Neural progenitor cell (in vitro differentiated cells): ENCODE data around the gene RMRP. TPM values are rescaled to one million over a fixed set of nuclear protein-coding genes. Genes with fewer than 3 reads are reported as not detected.

Experiments
- DNase-seq: peaks from one replicate; pipeline ENCODE4 v3.0.0-alpha.2; 2016; ENCODE audit warnings: low spot score
- H2AFZ ChIP-seq: fragments of 200-600 bp; sonication (generic); replicated peaks from 2 replicates; pipeline ENCODE4 v1.6.1; 2016; ENCODE audit warnings: antibody characterized with exemption
- H3F3A ChIP-seq: fragments of 200-600 bp; sonication (generic); 2 replicates; pipeline ENCODE4 v1.6.1; 2016; ENCODE audit warnings: antibody characterized with exemption, low read depth
- H3K27ac ChIP-seq: fragments of 200-600 bp; sonication (generic); 2 replicates; pipeline ENCODE4 v1.5.1; 2016; ENCODE audit warnings: mild to moderate bottlenecking
- H3K27me3 ChIP-seq: fragments of 200-600 bp; sonication (generic); 2 replicates; pipeline ENCODE4 v1.6.1; 2016; ENCODE audit warnings: mild to moderate bottlenecking, moderate library complexity
- H3K36me3 ChIP-seq: fragments of 200-600 bp; sonication (generic); 2 replicates; pipeline ENCODE4 v1.5.1; 2016
- H3K4me1 ChIP-seq: fragments of 200-600 bp; sonication (generic); 2 replicates; pipeline ENCODE4 v1.6.1; 2016; ENCODE audit warnings: mixed run types
- H3K4me2 ChIP-seq: fragments of 200-600 bp; sonication (generic); 2 replicates; pipeline ENCODE4 v1.6.1; 2016
- H3K4me3 ChIP-seq: fragments of 200-600 bp; sonication (generic); 2 replicates; pipeline ENCODE4 v1.5.1; 2016
- H3K79me2 ChIP-seq: fragments of 200-600 bp; sonication (generic); 2 replicates; pipeline ENCODE4 v1.6.1; 2016; ENCODE audit warnings: low read depth
- H3K9ac ChIP-seq: fragments of 200-600 bp; sonication (generic); 2 replicates; pipeline ENCODE4 v1.6.1; 2016
- H3K9me3 ChIP-seq: fragments of 200-600 bp; sonication (generic); 2 replicates; pipeline ENCODE4 v1.5.1; 2016; ENCODE audit warnings: low read depth
- H4K20me1 ChIP-seq: fragments of 200-600 bp; sonication (generic); 2 replicates; pipeline ENCODE4 v1.6.1; 2016; ENCODE audit warnings: low read depth
- H3K27ac Mint-ChIP-seq: 3 replicates; pipeline ENCODE4 v1.8.0; 2021; ENCODE audit warnings: mixed read lengths
- H3K27me3 Mint-ChIP-seq: 2 replicates; pipeline ENCODE4 v1.8.0; 2022; ENCODE audit warnings: low read depth, mild to moderate bottlenecking, inconsistent platforms, moderate library complexity, mixed read lengths; ENCODE audit not compliant: insufficient read depth
- H3K36me3 Mint-ChIP-seq: 3 replicates; pipeline ENCODE4 v1.8.0; 2021; ENCODE audit warnings: mixed read lengths
- H3K4me1 Mint-ChIP-seq: 3 replicates; pipeline ENCODE4 v1.8.0; 2021; ENCODE audit warnings: mixed read lengths
- H3K4me3 Mint-ChIP-seq: 3 replicates; pipeline ENCODE4 v1.8.0; 2021; ENCODE audit warnings: mild to moderate bottlenecking, moderate library complexity, mixed read lengths
- H3K9me3 Mint-ChIP-seq: 3 replicates; pipeline ENCODE4 v1.8.0; 2020; ENCODE audit warnings: mixed read lengths
- CTCF ChIP-seq: fragments of 200-600 bp; sonication (generic); IDR thresholded peaks from 2 replicates; pipeline ENCODE4 v1.5.1; 2017; ENCODE audit warnings: antibody characterized with exemption, mild to moderate bottlenecking
- EZH2 ChIP-seq: fragments of 200-600 bp; sonication (generic); IDR thresholded peaks from 2 replicates; pipeline ENCODE4 v1.6.1; 2017; ENCODE audit warnings: antibody characterized with exemption, mild to moderate bottlenecking, moderate library complexity
- EZH2phosphoT487 ChIP-seq: fragments of 200-600 bp; sonication (generic); IDR thresholded peaks from 2 replicates; pipeline ENCODE4 v1.6.1; 2017; ENCODE audit warnings: antibody characterized with exemption
- total RNA-seq: library from RNA; depleted of rRNA; stranded (reverse); fragments of >200 nt; gene quantifications from 2 replicates; pipeline ENCODE4 v1.2.3, GENCODE V29; 2015; ENCODE audit warnings: low replicate concordance

RMRP gene
- total RNA-seq, 1 donor from 2014 or later: 2,709 TPM

- H3K27me3 Mint-ChIP-seq: peaks cover 16% of the 10 kb centered on the region
Observed at GRCh38 chr9:35656348-35656747, 1.5 kb downstream of the RMRP start.

GRCh38 chr9:35653611-35654010 lies 4.2 kb downstream of the RMRP start:
- Histone ChIP-seq H3F3A (peaks cover 19% of the 10 kb centered on the region), H3K27ac (no peak overlapping the region), H2AFZ (no peak overlapping the region), H3K9ac (no peak overlapping the region), H3K9me3 (no peaks in the 10 kb centered on the region), H4K20me1 (no peaks in the 10 kb centered on the region), H3K4me1 (peaks cover 9% of the 10 kb centered on the region), H3K36me3 (no peaks in the 10 kb centered on the region), H3K27me3 (peaks cover 15% of the 10 kb centered on the region), H3K4me2 (no peak overlapping the region), H3K79me2 (no peaks in the 10 kb centered on the region), H3K4me3 (no peak overlapping the region)
- Mint-ChIP-seq H3K4me3 (no peak overlapping the region), H3K27me3 (peaks cover 19% of the 10 kb centered on the region), H3K36me3 (peaks cover 2% of the 10 kb centered on the region), H3K4me1 (peaks cover 19% of the 10 kb centered on the region), H3K27ac (no peak overlapping the region), H3K9me3 (peaks cover 3% of the 10 kb centered on the region)
- no peak for TF ChIP-seq CTCF
- no peak for TF ChIP-seq EZH2
- TF ChIP-seq EZH2phosphoT487: no peak
- DNase-seq: no peak

More at GRCh38 chr9:35656348-35656747, 1.5 kb downstream of the RMRP start:
- Histone ChIP-seq H3F3A (peaks cover 37% of the 10 kb centered on the region), H2AFZ (no peak overlapping the region), H3K27ac (no peak overlapping the region), H3K4me3 (no peak overlapping the region), H3K9me3 (no peaks in the 10 kb centered on the region), H4K20me1 (peaks cover 10% of the 10 kb centered on the region), H3K4me2 (no peak overlapping the region), H3K36me3 (no peaks in the 10 kb centered on the region), H3K4me1 (no peaks in the 10 kb centered on the region), H3K27me3 (peaks cover 15% of the 10 kb centered on the region), H3K79me2 (peaks cover 8% of the 10 kb centered on the region), H3K9ac (no peak overlapping the region)
- Mint-ChIP-seq H3K4me1 (peaks cover 35% of the 10 kb centered on the region), H3K4me3 (peak overlapping the region; percentile 91), H3K36me3 (peaks cover 22% of the 10 kb centered on the region), H3K27ac (no peak overlapping the region), H3K9me3 (peaks cover 3% of the 10 kb centered on the region)
- TF ChIP-seq EZH2phosphoT487 (no peak), CTCF (no peak), EZH2 (no peak)
- no peak for DNase-seq

GRCh38 chr9:35652829-35653209 lies 5.0 kb downstream of the RMRP start:
- Histone ChIP-seq H3K9me3 (no peaks in the 10 kb centered on the region), H3K4me1 (peaks cover 9% of the 10 kb centered on the region), H3K9ac (no peak overlapping the region), H3K27ac (no peak overlapping the region), H2AFZ (no peak overlapping the region), H3K4me2 (no peak overlapping the region), H3K4me3 (no peak overlapping the region), H3K27me3 (peaks cover 21% of the 10 kb centered on the region), H3F3A (peaks cover 17% of the 10 kb centered on the region), H4K20me1 (no peaks in the 10 kb centered on the region), H3K79me2 (no peaks in the 10 kb centered on the region), H3K36me3 (no peaks in the 10 kb centered on the region)
- Mint-ChIP-seq H3K27ac (no peak overlapping the region), H3K36me3 (peaks cover under 1% of the 10 kb centered on the region), H3K9me3 (peaks cover 1% of the 10 kb centered on the region), H3K4me1 (peaks cover 25% of the 10 kb centered on the region), H3K4me3 (no peak overlapping the region), H3K27me3 (peaks cover 17% of the 10 kb centered on the region)
- DNase-seq: no peak
- TF ChIP-seq CTCF: no peak
- TF ChIP-seq EZH2: no peak
- no peak for TF ChIP-seq EZH2phosphoT487
